GM12878 (cell line): ENCODE data around the gene RIC3. TPM values are rescaled to one million over a fixed set of nuclear protein-coding genes. Genes with fewer than 3 reads are reported as not detected.

ENCODE experiments used
- ATAC-seq: fragments of 200-7000 bp; cut with Tn5 transposase; 3 replicates; pipeline ENCODE4 v1.9.1; 2020; ENCODE audit warnings: mild to moderate bottlenecking, moderate library complexity
- BruUV-seq: library from RNA; stranded (reverse); fragments of 400-500 nt; replicated peaks from 2 replicates; lab custom pipeline; 2021; lab: Mats Ljungman, UMichigan
- CTCF ChIA-PET: fragments of 300-600 bp; sonication (Branson Sonifier 250); formaldehyde crosslinking; extraction: SDS; loops from one replicate; lab custom pipeline; 2021; ENCODE audit warnings: inconsistent platforms; lab: Yijun Ruan, JAX
- POLR2A ChIA-PET: fragments of 350-600 bp; formaldehyde crosslinking; extraction: SDS; loops from one replicate; lab custom pipeline; 2021; ENCODE audit warnings: inconsistent platforms; lab: Charles Lee
- RAD21 ChIA-PET: fragments of 300-600 bp; sonication (Branson Sonifier 250); formaldehyde crosslinking; loops from one replicate; lab custom pipeline; 2023; ENCODE audit warnings: antibody characterized with exemption; ENCODE audit not compliant: unreplicated experiment; lab: Charles Lee
- SMC1A ChIA-PET: fragments of 300-600 bp; sonication (Branson Sonifier 250); formaldehyde crosslinking; loops from one replicate; lab custom pipeline; 2023; ENCODE audit not compliant: unreplicated experiment, uncharacterized antibody; lab: Charles Lee
- DNase-seq: peaks from one replicate; pipeline ENCODE4 v3.0.0-alpha.2; 2011; ENCODE audit warnings: low read depth, low spot score
- FAIRE-seq: peaks from 3 replicates; lab custom pipeline; 2011; peaks lifted over from hg19 to GRCh38; lab: Jason Lieb, UNC
- H2AFZ ChIP-seq: 2 replicates; pipeline ENCODE4 v1.6.0; 2011; ENCODE audit warnings: low read depth, low read length, control low read depth; ENCODE audit not compliant: control insufficient read depth
- H3K27ac ChIP-seq: 2 replicates; pipeline ENCODE4 v1.5.1; 2011; ENCODE audit warnings: control low read depth; ENCODE audit not compliant: control insufficient read depth, insufficient read depth
- H3K27me3 ChIP-seq, 2 experiments: replicated peaks in 1 of 2; 2 replicates each; pipeline versions ENCODE4 v1.6.0 to v1.6.1; 2011; ENCODE audit warnings: low read length in 1 of 2; ENCODE audit not compliant: control insufficient read depth in 2 of 2, insufficient read depth in 2 of 2
- H3K36me3 ChIP-seq, 2 experiments: 2 replicates each; pipeline ENCODE4 v1.5.1; 2011; ENCODE audit warnings: low read length in 1 of 2; ENCODE audit not compliant: control insufficient read depth in 2 of 2, insufficient read depth in 2 of 2
- H3K4me1 ChIP-seq: 2 replicates; pipeline ENCODE4 v1.6.1; 2011; ENCODE audit warnings: mild to moderate bottlenecking, low read length, moderate library complexity, mixed read lengths; ENCODE audit not compliant: control insufficient read depth, insufficient read depth
- H3K4me2 ChIP-seq: 2 replicates; pipeline ENCODE4 v1.6.0; 2011; ENCODE audit warnings: control low read depth; ENCODE audit not compliant: control insufficient read depth, insufficient read depth
- H3K4me3 ChIP-seq: fragments of 200-600 bp; sonication (generic); 2 replicates; pipeline ENCODE4 v1.5.1; 2016
- H3K79me2 ChIP-seq: 2 replicates; pipeline ENCODE4 v1.6.0; 2011; ENCODE audit warnings: low read length; ENCODE audit not compliant: control insufficient read depth, insufficient read depth
- H3K9ac ChIP-seq: 2 replicates; pipeline ENCODE4 v1.8.0; 2011; ENCODE audit warnings: low read length, control low read depth, mixed read lengths; ENCODE audit not compliant: control insufficient read depth, insufficient read depth
- H3K9me3 ChIP-seq: replicated peaks from 3 replicates; pipeline ENCODE4 v1.5.1; 2011; ENCODE audit warnings: mild to moderate bottlenecking, low read length; ENCODE audit not compliant: control insufficient read depth, insufficient read depth
- H4K20me1 ChIP-seq: 2 replicates; pipeline ENCODE4 v1.6.0; 2011; ENCODE audit not compliant: control insufficient read depth, insufficient read depth
- FOXK2 ChIP-seq: fragments of 450-650 bp; IDR thresholded peaks from 2 replicates; pipeline ENCODE4 v1.6.1; 2017; ENCODE audit warnings: mild to moderate bottlenecking, moderate library complexity
- JUND ChIP-seq: IDR thresholded peaks from 2 replicates; pipeline ENCODE4 v1.6.1; 2012; ENCODE audit warnings: low read depth, mild to moderate bottlenecking, low read length, improper control_type of control experiment, moderate library complexity
- MTA3 ChIP-seq: IDR thresholded peaks from 2 replicates; pipeline ENCODE4 v1.6.1; 2012; ENCODE audit warnings: low read length, inconsistent platforms, borderline replicate concordance
- NR2F1 ChIP-seq: fragments of 450-650 bp; conservative IDR thresholded peaks from 2 replicates; pipeline ENCODE4 v1.6.1; 2017; ENCODE audit warnings: mild to moderate bottlenecking
- PAX5 ChIP-seq: IDR thresholded peaks from 2 replicates; pipeline ENCODE4 v1.6.1; 2011; ENCODE audit warnings: low read depth, low read length, borderline replicate concordance
- RUNX3 ChIP-seq: IDR thresholded peaks from 2 replicates; pipeline ENCODE4 v1.6.1; 2012; ENCODE audit warnings: low read length, inconsistent platforms
- SPI1 ChIP-seq: IDR thresholded peaks from 2 replicates; pipeline ENCODE4 v1.6.1; 2011; ENCODE audit warnings: low read depth, mild to moderate bottlenecking, low read length, moderate library complexity, borderline replicate concordance; ENCODE audit not compliant: insufficient read depth
- SUZ12 ChIP-seq: fragments of 200-600 bp; sonication (generic); IDR thresholded peaks from one replicate; pipeline ENCODE4 v1.6.1; 2018; ENCODE audit warnings: antibody characterized with exemption, mild to moderate bottlenecking; ENCODE audit not compliant: unreplicated experiment
- ZBED1 ChIP-seq: IDR thresholded peaks from 2 replicates; pipeline ENCODE4 v1.6.1; 2016; ENCODE audit warnings: borderline replicate concordance
- ZNF274 ChIP-seq: IDR thresholded peaks from one replicate; pipeline ENCODE4 v1.8.0; 2011; ENCODE audit not compliant: insufficient read length, insufficient read depth
- ZNF622 ChIP-seq: fragments of 450-650 bp; IDR thresholded peaks from 2 replicates; pipeline ENCODE4 v1.6.1; 2017; ENCODE audit warnings: mild to moderate bottlenecking, inconsistent platforms
- WGBS: methylation state at CpG from one replicate; pipeline ENCODE4 v1.1.6; 2016; ENCODE audit warnings: low lambda C conversion rate; ENCODE audit not compliant: insufficient replicate concordance, insufficient coverage; ENCODE audit errors: missing lambda C conversion rate; 5-methylcytosine and 5-hydroxymethylcytosine counted together
- in situ Hi-C: fragments of 300-500 bp; cut with MboI; formaldehyde crosslinking; loops from 9 replicates; pipeline ENCODE4 v1.14.3; 2018; ENCODE audit warnings: mixed read lengths
- intact Hi-C: fragments of 100-400 bp; cut with micrococcal nuclease; formaldehyde crosslinking; loops from one replicate; pipeline ENCODE4 v1.14.2; 2022; ENCODE audit not compliant: unreplicated experiment
- polyA plus RNA-seq, 11 experiments: library from polyadenylated mRNA; depleted of rRNA in 4 of 11; unstranded in 6 of 11; stranded (reverse) in 5 of 11; fragments of >200 nt; fragmentation: Nextera tagmentation in 4 of 11; fragmentation: Illumina TruSeq in 1 of 11; extraction: Ambion mirVana in 4 of 11; extraction: Trizol in 1 of 11; gene quantifications; 1 replicate in 1 of 11; 2 replicates in 10 of 11; pipeline versions ENCODE4 v1.2.1 to v1.2.3, GENCODE V29; 2011 to 2016; ENCODE audit warnings: inconsistent platforms in 2 of 11, missing spikeins in 2 of 11, low read depth in 1 of 11
- total RNA-seq, 4 experiments: library from RNA; depleted of rRNA in 3 of 4; stranded (reverse); fragments of >200 nt in 3 of 4; fragmentation: Illumina TruSeq in 1 of 4; extraction: Trizol in 1 of 4; gene quantifications; 2 replicates each; pipeline versions ENCODE4 v1.2.1 to v1.2.3, GENCODE V29; 2013 to 2021
- TF ChIP-seq, protein P1 (sequence below): IDR thresholded peaks from 2 replicates; pipeline ENCODE4 v1.6.1; 2011; ENCODE audit warnings: mild to moderate bottlenecking, low read depth, low read length, moderate library complexity; ENCODE audit not compliant: insufficient replicate concordance
- TF ChIP-seq, protein P2 (sequence below): fragments of 450-650 bp; IDR thresholded peaks from 2 replicates; pipeline ENCODE4 v1.6.1; 2016; ENCODE audit warnings: mild to moderate bottlenecking
- TF ChIP-seq, protein P3 (sequence below): fragments of 450-650 bp; formaldehyde crosslinking; IDR thresholded peaks from 2 replicates; pipeline ENCODE4 v1.5.0; 2022; ENCODE audit warnings: mild to moderate bottlenecking, missing genetic modification characterization
- TF ChIP-seq, protein P4 (sequence below): fragments of 450-650 bp; IDR thresholded peaks from 2 replicates; pipeline ENCODE4 v1.6.1; 2017; ENCODE audit warnings: antibody characterized with exemption, mild to moderate bottlenecking, moderate library complexity

Gene RIC3
- total and polyA plus RNA-seq, 10 of the 15 experiments (the other 5 are each of a cell fraction or from before 2014, with no cell fraction given) = 0.90 to 8.9 (median 2.2) TPM

DNA sequence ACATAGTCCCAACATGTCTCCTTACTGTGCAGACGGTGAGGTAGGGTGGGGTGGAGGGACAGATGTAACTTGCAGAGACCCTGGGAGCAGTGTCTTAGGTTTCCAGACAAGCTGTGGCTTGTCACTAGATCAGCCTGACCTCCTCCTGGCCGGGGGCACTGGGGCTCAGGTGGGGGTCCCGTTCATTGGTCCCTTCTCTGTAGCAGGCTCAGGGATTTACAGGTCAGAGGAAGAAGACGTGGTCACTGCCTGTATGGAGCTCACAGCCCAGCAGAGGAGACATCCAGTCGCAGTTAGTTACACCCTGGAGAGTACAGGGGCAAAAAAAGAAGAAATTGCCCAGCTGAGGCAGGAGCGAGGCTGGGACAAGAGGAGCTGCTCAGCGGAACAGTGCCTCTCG, 109.8 kb downstream of the RIC3 start:
- Histone ChIP-seq H2AFZ (no peak overlapping the region), H3K27ac (no peak overlapping the region), H3K4me2 (no peak overlapping the region), H3K79me2 (no peaks in the 10 kb centered on the region), H3K9ac (no peak overlapping the region), H3K36me3 (no peaks in the 10 kb centered on the region), H3K4me1 (no peaks in the 10 kb centered on the region), H3K27me3 (no peaks in the 10 kb centered on the region), H4K20me1 (no peaks in the 10 kb centered on the region), H3K4me3 (no peak overlapping the region), H3K9me3 (no peaks in the 10 kb centered on the region)
- RAD21 ChIA-PET = no interaction called here
- FAIRE-seq (no peak), ATAC-seq (no peak), DNase-seq (no peak)
- no TSS peak for BruUV-seq
- intact Hi-C loops (no loop called here), in situ Hi-C loops (no loop called here)
- POLR2A ChIA-PET = interaction anchor here (0.6 kb wide), 1 partner anchor 10 kb away, joined by 8 read pairs; no protein-coding TSS in a partner anchor
- CTCF ChIA-PET = interaction anchor here (1.4 kb wide), 1 partner anchor 26 kb away, joined by 5 read pairs; no protein-coding TSS in a partner anchor
- WGBS = 48% methylated on average over 8 of the region's 8 CpGs
- SMC1A ChIA-PET = interaction anchor here (1.6 kb wide), 1 partner anchor 11 kb away, joined by 3 read pairs; no protein-coding TSS in a partner anchor
- no peak for TF ChIP-seq ZBED1
- TF ChIP-seq, protein P1, sequence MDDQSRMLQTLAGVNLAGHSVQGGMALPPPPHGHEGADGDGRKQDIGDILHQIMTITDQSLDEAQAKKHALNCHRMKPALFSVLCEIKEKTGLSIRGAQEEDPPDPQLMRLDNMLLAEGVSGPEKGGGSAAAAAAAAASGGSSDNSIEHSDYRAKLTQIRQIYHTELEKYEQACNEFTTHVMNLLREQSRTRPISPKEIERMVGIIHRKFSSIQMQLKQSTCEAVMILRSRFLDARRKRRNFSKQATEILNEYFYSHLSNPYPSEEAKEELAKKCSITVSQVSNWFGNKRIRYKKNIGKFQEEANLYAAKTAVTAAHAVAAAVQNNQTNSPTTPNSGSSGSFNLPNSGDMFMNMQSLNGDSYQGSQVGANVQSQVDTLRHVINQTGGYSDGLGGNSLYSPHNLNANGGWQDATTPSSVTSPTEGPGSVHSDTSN = no peak
- no peak for TF ChIP-seq ZNF274
- TF ChIP-seq ZNF622 = no peak
- TF ChIP-seq, protein P2, sequence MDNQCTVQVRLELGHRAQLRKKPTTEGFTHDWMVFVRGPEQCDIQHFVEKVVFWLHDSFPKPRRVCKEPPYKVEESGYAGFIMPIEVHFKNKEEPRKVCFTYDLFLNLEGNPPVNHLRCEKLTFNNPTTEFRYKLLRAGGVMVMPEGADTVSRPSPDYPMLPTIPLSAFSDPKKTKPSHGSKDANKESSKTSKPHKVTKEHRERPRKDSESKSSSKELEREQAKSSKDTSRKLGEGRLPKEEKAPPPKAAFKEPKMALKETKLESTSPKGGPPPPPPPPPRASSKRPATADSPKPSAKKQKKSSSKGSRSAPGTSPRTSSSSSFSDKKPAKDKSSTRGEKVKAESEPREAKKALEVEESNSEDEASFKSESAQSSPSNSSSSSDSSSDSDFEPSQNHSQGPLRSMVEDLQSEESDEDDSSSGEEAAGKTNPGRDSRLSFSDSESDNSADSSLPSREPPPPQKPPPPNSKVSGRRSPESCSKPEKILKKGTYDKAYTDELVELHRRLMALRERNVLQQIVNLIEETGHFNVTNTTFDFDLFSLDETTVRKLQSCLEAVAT = no peak
- no peak for TF ChIP-seq SPI1
- TF ChIP-seq JUND = no peak
- TF ChIP-seq FOXK2 = no peak
- TF ChIP-seq SUZ12 = no peak
- no peak for TF ChIP-seq NR2F1
- TF ChIP-seq MTA3 = no peak
- TF ChIP-seq, protein P3, sequence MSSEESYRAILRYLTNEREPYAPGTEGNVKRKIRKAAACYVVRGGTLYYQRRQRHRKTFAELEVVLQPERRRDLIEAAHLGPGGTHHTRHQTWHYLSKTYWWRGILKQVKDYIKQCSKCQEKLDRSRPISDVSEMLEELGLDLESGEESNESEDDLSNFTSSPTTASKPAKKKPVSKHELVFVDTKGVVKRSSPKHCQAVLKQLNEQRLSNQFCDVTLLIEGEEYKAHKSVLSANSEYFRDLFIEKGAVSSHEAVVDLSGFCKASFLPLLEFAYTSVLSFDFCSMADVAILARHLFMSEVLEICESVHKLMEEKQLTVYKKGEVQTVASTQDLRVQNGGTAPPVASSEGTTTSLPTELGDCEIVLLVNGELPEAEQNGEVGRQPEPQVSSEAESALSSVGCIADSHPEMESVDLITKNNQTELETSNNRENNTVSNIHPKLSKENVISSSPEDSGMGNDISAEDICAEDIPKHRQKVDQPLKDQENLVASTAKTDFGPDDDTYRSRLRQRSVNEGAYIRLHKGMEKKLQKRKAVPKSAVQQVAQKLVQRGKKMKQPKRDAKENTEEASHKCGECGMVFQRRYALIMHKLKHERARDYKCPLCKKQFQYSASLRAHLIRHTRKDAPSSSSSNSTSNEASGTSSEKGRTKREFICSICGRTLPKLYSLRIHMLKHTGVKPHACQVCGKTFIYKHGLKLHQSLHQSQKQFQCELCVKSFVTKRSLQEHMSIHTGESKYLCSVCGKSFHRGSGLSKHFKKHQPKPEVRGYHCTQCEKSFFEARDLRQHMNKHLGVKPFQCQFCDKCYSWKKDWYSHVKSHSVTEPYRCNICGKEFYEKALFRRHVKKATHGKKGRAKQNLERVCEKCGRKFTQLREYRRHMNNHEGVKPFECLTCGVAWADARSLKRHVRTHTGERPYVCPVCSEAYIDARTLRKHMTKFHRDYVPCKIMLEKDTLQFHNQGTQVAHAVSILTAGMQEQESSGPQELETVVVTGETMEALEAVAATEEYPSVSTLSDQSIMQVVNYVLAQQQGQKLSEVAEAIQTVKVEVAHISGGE = no peak
- no peak for TF ChIP-seq PAX5
- TF ChIP-seq, protein P4, sequence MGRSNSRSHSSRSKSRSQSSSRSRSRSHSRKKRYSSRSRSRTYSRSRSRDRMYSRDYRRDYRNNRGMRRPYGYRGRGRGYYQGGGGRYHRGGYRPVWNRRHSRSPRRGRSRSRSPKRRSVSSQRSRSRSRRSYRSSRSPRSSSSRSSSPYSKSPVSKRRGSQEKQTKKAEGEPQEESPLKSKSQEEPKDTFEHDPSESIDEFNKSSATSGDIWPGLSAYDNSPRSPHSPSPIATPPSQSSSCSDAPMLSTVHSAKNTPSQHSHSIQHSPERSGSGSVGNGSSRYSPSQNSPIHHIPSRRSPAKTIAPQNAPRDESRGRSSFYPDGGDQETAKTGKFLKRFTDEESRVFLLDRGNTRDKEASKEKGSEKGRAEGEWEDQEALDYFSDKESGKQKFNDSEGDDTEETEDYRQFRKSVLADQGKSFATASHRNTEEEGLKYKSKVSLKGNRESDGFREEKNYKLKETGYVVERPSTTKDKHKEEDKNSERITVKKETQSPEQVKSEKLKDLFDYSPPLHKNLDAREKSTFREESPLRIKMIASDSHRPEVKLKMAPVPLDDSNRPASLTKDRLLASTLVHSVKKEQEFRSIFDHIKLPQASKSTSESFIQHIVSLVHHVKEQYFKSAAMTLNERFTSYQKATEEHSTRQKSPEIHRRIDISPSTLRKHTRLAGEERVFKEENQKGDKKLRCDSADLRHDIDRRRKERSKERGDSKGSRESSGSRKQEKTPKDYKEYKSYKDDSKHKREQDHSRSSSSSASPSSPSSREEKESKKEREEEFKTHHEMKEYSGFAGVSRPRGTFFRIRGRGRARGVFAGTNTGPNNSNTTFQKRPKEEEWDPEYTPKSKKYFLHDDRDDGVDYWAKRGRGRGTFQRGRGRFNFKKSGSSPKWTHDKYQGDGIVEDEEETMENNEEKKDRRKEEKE = no peak
- no peak for TF ChIP-seq RUNX3
